WI38 (cell line): Measurements from ENCODE around the gene WDR83.

Source experiments
- H3K4me3 ChIP-seq: 2 replicates; pipeline ENCODE4 v1.5.1; 2011; ENCODE audit warnings: low read depth, mild to moderate bottlenecking, control low read depth, low read length
- TF ChIP-seq, protein P1 (sequence below): IDR thresholded peaks from 2 replicates; pipeline ENCODE4 v1.5.1; 2012; ENCODE audit warnings: low read depth, mild to moderate bottlenecking, control low read depth, low read length

Gene WDR83

DNA sequence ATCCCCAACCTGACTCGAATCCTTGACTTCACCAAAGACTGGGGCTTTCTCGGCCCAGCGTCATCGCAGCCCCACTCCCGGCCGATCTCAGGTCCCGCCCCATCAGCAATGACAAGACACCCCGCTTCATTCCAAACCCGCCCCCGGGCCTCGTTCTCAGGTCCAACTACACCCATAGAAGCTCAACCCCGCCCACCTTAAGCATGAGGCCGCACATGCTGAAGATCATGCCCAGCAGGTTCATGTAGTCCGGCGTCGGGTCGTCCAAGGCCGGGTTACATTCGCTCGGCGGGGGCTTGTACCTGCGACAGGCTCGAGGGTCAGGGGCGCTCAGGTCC lies 2.3 kb downstream of the WDR83 start:
- H3K4me3 ChIP-seq = peak overlapping the region; percentile 95
- TF ChIP-seq, protein P1, sequence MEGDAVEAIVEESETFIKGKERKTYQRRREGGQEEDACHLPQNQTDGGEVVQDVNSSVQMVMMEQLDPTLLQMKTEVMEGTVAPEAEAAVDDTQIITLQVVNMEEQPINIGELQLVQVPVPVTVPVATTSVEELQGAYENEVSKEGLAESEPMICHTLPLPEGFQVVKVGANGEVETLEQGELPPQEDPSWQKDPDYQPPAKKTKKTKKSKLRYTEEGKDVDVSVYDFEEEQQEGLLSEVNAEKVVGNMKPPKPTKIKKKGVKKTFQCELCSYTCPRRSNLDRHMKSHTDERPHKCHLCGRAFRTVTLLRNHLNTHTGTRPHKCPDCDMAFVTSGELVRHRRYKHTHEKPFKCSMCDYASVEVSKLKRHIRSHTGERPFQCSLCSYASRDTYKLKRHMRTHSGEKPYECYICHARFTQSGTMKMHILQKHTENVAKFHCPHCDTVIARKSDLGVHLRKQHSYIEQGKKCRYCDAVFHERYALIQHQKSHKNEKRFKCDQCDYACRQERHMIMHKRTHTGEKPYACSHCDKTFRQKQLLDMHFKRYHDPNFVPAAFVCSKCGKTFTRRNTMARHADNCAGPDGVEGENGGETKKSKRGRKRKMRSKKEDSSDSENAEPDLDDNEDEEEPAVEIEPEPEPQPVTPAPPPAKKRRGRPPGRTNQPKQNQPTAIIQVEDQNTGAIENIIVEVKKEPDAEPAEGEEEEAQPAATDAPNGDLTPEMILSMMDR = no peak

DNA sequence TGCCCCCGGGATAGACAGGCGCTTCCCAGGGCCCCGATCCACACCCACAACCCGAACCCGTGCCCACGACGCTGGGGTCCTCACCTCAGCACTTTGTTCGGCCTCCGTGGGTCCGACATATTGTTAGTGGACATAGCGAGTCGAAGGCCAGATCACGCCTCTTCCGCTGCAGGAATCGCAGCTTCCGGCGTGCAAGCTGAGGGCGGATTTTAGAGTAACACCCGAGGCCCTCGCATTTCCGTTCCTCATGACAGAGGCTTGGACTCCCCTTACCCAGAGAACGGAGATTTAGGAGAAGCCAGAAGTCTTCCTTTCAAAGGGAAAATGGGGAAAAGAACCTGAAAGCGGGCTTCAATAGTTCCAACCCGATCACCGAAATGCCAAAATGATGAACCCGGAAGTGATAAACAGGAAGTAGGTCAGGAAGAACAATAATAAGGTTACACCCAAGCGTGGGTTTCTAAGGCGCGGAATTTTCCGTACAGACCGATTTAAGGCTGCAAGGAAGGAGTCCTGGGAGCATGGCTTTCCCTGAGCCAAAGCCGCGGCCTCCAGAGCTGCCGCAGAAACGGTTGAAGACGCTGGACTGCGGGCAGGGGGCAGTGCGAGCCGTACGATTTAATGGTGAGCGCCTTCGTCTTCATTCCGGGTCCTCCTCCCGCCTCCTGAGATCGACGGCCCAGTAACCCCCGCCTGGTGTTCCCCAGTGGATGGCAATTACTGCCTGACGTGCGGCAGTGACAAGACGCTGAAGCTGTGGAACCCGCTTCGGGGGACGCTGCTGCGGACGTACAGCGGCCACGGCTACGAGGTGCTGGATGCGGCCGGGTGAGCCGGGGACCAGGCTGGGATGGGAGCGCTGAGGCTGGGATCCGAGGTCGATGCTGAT lies 2.9 kb downstream of the WDR83 start:
- H3K4me3 ChIP-seq = peak overlapping the region; percentile 95
- TF ChIP-seq, protein P1 = no peak

DNA sequence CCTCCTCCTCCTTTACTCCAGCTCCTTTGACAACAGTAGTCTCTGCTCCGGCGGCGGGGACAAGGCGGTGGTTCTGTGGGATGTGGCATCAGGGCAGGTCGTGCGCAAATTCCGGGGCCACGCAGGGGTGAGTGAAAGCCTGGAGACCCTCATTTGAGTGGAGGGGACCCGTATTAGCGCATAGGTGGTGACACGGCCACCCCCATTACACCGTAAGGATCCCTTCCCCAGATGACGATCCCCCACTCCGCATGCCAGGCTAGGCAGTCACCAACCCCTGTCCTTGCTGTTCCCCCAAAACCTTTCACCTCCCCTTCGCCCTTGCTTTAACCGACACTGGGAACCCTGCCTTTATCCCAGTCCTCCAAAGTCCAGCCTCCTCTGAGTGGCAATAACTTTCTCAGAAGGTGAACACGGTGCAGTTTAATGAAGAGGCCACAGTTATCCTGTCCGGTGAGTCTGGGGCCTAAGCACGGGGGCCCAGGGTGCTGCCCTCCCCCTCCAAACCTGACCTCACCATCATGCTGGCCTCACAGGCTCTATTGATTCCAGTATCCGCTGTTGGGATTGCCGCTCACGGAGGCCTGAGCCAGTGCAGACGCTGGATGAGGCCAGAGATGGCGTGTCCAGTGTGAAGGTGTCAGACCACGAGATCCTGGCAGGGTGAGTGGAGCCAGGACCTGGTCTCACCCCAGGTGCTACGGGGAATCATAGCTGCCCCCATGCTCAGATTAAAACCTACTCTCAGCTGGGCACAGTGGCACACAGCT lies 3.7 kb downstream of the WDR83 start:
- peak overlapping the region; percentile 95 for H3K4me3 ChIP-seq
- TF ChIP-seq, protein P1 = no peak

DNA sequence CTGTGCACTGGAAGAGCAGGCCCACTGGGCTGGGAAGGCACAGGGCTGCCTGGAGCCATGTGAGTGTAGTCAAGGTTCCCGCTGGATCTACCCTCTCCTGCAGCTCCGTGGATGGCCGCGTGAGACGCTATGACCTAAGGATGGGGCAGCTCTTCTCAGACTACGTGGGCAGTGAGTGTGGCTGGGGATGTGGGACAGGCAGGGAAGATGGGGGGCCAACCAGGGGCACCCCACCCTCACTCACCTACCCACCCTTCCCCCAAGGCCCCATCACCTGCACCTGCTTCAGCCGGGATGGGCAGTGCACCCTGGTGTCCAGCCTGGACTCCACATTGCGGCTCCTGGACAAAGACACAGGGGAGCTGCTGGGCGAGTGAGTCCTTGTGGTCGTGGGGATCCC lies 6.1 kb downstream of the WDR83 start:
- no peak overlapping the region for H3K4me3 ChIP-seq
- TF ChIP-seq, protein P1 = no peak

DNA sequence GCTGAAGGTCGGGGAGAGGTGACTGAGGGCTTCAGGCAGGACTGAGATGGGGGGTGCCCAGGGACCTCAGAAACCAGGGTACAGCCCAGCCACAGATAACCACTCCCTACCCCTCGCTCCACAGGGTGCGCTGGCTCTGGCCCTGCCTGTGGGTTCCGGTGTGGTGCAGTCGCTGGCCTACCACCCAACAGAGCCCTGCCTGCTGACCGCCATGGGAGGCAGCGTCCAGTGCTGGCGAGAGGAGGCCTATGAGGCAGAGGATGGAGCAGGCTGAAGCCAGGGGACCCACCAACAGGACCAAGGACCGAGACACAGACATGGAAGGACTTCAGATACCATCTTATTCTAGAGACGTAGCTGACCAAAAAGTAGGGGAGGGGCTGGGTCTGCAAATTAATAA lies 8.8 kb downstream of the WDR83 start:
- TF ChIP-seq, protein P1 = no peak
- H3K4me3 ChIP-seq = no peak overlapping the region

DNA sequence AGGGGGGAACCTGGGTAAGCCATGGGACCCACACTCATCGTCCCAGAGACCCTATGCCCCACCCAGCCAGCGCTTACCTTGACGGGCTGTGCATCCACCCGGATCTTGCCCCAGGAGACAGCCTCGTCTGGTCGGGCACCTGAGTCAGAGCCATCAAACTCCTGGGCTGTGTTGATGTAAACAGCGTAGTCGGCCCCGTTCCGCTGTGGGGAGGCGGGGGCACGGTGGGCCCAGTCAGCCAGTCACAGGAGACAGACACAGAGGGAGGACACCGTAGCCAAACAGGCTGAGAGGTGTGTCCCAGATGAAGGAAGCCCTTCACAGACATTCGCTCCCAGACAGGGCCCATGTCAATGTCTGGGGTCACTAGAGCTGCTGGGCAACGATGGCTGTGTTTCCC lies 9.3 kb downstream of the WDR83 start:
- H3K4me3 ChIP-seq = no peak overlapping the region
- TF ChIP-seq, protein P1 = no peak

DNA sequence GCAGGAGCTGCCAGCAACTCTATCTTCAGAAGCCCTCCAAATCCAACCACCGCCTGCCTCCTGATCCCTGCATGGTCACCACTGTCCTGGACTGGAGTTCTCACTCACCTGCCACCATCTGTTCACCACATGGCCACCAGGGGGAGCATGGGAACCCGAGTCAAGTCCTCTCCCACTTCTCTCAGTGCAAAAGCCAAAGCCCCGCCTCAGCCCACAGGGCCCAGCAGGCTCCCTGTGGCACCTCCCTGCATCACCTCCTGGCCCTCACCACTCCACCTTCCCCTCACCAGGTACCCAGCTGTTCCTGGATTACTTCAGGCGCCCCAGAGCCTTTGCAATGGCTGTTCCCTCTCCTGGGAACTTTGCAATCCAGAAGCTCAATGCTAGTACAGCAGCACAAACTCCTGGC lies 9.8 kb downstream of the WDR83 start:
- TF ChIP-seq, protein P1 = peak; percentile 87
- no peak overlapping the region for H3K4me3 ChIP-seq
